Astrocyte (in vitro differentiated cells and primary cell): Measurements from ENCODE around the gene P4HB. TPM values are rescaled to one million over a fixed set of nuclear protein-coding genes. Genes with fewer than 3 reads are reported as not detected.

ENCODE experiments used
- DNase-seq: peaks from one replicate; pipeline ENCODE4 v3.0.0-alpha.2; 2010; ENCODE audit warnings: low read depth
- FAIRE-seq: peaks from 2 replicates; lab custom pipeline; 2011; peaks lifted over from hg19 to GRCh38; lab: Jason Lieb, UNC
- H2AFZ ChIP-seq: 2 replicates; pipeline ENCODE4 v1.6.0; 2012; ENCODE audit warnings: low read depth, low read length, inconsistent platforms
- H3K27ac ChIP-seq: 2 replicates; pipeline ENCODE4 v1.5.1; 2011; ENCODE audit warnings: low read depth, low read length, inconsistent platforms
- H3K27me3 ChIP-seq: 2 replicates; pipeline ENCODE4 v1.6.0; 2011; ENCODE audit warnings: low read length, inconsistent platforms; ENCODE audit not compliant: insufficient read depth
- H3K36me3 ChIP-seq: 2 replicates; pipeline ENCODE4 v1.5.1; 2011; ENCODE audit warnings: low read length, inconsistent platforms; ENCODE audit not compliant: insufficient read depth
- H3K4me1 ChIP-seq: 2 replicates; pipeline ENCODE4 v1.5.1; 2011; ENCODE audit warnings: low read length, inconsistent platforms; ENCODE audit not compliant: insufficient read depth
- H3K4me2 ChIP-seq: 2 replicates; pipeline ENCODE4 v1.6.0; 2012; ENCODE audit warnings: low read length, inconsistent platforms
- H3K4me3 ChIP-seq: 2 replicates; pipeline ENCODE4 v1.5.1; 2011; ENCODE audit warnings: low read depth, mild to moderate bottlenecking, low read length, inconsistent platforms; ENCODE audit not compliant: insufficient read depth
- H3K79me2 ChIP-seq: 2 replicates; pipeline ENCODE4 v1.6.0; 2012; ENCODE audit warnings: mild to moderate bottlenecking, low read length, inconsistent platforms; ENCODE audit not compliant: insufficient read depth
- H3K9ac ChIP-seq: 2 replicates; pipeline ENCODE4 v1.6.0; 2012; ENCODE audit warnings: mild to moderate bottlenecking, low read length, inconsistent platforms
- H3K9me3 ChIP-seq: 2 replicates; pipeline ENCODE4 v1.5.1; 2012; ENCODE audit warnings: low read depth, mild to moderate bottlenecking, low read length, inconsistent platforms; ENCODE audit not compliant: insufficient read depth
- H4K20me1 ChIP-seq: 2 replicates; pipeline ENCODE4 v1.6.0; 2012; ENCODE audit warnings: low read length, inconsistent platforms; ENCODE audit not compliant: insufficient read depth
- H3K27ac Mint-ChIP-seq: one replicate; pipeline ENCODE4 v1.8.0; 2021; ENCODE audit warnings: mild to moderate bottlenecking, mixed read lengths; ENCODE audit not compliant: unreplicated experiment
- H3K27me3 Mint-ChIP-seq: one replicate; pipeline ENCODE4 v1.8.0; 2021; ENCODE audit warnings: low read depth, mixed read lengths; ENCODE audit not compliant: unreplicated experiment
- H3K36me3 Mint-ChIP-seq: one replicate; pipeline ENCODE4 v1.8.0; 2021; ENCODE audit warnings: low read depth, mixed read lengths; ENCODE audit not compliant: unreplicated experiment
- H3K4me1 Mint-ChIP-seq: one replicate; pipeline ENCODE4 v1.8.0; 2021; ENCODE audit warnings: low read depth, mixed read lengths; ENCODE audit not compliant: unreplicated experiment
- H3K4me3 Mint-ChIP-seq: one replicate; pipeline ENCODE4 v1.8.0; 2021; ENCODE audit warnings: mild to moderate bottlenecking, moderate library complexity, mixed read lengths; ENCODE audit not compliant: unreplicated experiment
- H3K9me3 Mint-ChIP-seq: one replicate; pipeline ENCODE4 v1.8.0; 2021; ENCODE audit warnings: mild to moderate bottlenecking, mixed read lengths; ENCODE audit not compliant: unreplicated experiment
- EZH2 ChIP-seq: IDR thresholded peaks from 2 replicates; pipeline ENCODE4 v1.6.1; 2012; ENCODE audit warnings: mild to moderate bottlenecking, low read length, inconsistent platforms; ENCODE audit not compliant: insufficient read depth
- total RNA-seq: library from RNA; stranded (reverse); gene quantifications from 2 replicates; pipeline ENCODE4 v1.2.1, GENCODE V29; 2021
- TF ChIP-seq, protein P1 (sequence below): IDR thresholded peaks from 2 replicates; pipeline ENCODE4 v1.5.1; 2011; ENCODE audit warnings: low read depth, mild to moderate bottlenecking, inconsistent platforms, low read length, moderate library complexity; ENCODE audit not compliant: insufficient read depth

P4HB gene
- total RNA-seq, 1 donor from 2014 or later = 1,268 TPM

DNA sequence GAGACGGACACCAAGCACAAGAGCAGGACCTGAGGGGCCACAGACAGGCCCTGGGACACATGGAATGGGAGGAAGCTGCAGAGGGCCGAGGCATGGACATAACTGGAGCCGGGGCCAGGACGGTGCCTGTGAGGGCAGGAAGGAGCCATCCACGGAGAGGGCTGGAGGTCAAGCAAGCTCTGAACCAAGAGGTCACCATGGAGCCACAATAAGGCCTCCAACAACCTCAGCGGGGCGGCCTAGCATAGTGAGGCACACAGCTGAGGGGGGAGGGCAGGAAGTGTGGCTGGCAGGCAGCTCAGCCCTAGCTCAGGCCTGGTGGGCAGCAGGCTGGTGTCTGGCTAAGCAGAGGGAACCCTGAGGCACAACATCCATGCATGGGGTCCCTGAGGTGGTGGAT lies 31.7 kb downstream of the P4HB start:
- Histone ChIP-seq H3K27me3 (no peaks in the 10 kb centered on the region), H3K4me2 (no peak overlapping the region), H2AFZ (no peak overlapping the region), H3K9ac (no peak overlapping the region), H3K4me1 (peaks cover 13% of the 10 kb centered on the region), H3K36me3 (no peaks in the 10 kb centered on the region), H4K20me1 (peaks cover 57% of the 10 kb centered on the region), H3K4me3 (no peak overlapping the region), H3K27ac (no peak overlapping the region), H3K79me2 (peaks cover 66% of the 10 kb centered on the region), H3K9me3 (no peaks in the 10 kb centered on the region)
- peaks cover 9% of the 10 kb centered on the region for H3K4me1 Mint-ChIP-seq
- H3K36me3 Mint-ChIP-seq = no peaks in the 10 kb centered on the region
- peaks cover 3% of the 10 kb centered on the region for H3K27me3 Mint-ChIP-seq
- no peak for FAIRE-seq
- no peak overlapping the region for H3K4me3 Mint-ChIP-seq
- DNase-seq = no peak
- peaks cover 1% of the 10 kb centered on the region for H3K9me3 Mint-ChIP-seq
- TF ChIP-seq, protein P1, sequence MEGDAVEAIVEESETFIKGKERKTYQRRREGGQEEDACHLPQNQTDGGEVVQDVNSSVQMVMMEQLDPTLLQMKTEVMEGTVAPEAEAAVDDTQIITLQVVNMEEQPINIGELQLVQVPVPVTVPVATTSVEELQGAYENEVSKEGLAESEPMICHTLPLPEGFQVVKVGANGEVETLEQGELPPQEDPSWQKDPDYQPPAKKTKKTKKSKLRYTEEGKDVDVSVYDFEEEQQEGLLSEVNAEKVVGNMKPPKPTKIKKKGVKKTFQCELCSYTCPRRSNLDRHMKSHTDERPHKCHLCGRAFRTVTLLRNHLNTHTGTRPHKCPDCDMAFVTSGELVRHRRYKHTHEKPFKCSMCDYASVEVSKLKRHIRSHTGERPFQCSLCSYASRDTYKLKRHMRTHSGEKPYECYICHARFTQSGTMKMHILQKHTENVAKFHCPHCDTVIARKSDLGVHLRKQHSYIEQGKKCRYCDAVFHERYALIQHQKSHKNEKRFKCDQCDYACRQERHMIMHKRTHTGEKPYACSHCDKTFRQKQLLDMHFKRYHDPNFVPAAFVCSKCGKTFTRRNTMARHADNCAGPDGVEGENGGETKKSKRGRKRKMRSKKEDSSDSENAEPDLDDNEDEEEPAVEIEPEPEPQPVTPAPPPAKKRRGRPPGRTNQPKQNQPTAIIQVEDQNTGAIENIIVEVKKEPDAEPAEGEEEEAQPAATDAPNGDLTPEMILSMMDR = no peak
- no peak for TF ChIP-seq EZH2
- H3K27ac Mint-ChIP-seq = no peak overlapping the region

DNA sequence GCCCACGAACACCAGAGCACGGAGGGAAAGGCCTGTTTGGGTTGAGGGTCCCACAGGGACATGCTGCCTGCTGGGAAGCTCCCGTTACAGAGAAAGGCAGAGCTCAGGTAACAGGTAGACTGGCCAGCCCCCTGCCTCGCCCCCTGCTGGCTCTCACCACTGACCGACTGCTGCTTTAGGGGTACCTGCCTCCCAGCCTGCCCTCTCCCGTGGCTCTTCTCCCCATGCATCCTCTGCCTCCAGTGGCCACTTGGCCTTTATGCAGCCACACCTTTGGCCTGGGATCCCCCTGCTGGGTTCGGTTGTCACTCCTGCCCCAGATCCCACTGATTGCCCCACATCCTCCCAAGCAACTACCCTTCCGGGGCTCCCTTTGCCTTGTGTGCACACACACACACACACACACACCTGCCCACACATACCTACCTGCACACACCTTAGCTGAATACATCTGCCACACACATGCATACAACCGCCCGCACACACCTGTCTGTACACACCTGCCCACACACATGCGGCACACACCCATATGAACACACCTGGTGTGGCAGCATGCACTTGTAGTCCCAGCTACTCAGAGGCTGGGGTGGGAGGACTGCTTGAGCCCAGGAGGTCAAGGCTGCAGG lies 34.4 kb downstream of the P4HB start:
- H3K27me3 ChIP-seq = no peaks in the 10 kb centered on the region
- H4K20me1 ChIP-seq = peaks cover 48% of the 10 kb centered on the region
- no peak overlapping the region for H3K27ac Mint-ChIP-seq
- H3K36me3 Mint-ChIP-seq = no peaks in the 10 kb centered on the region
- H3K4me3 ChIP-seq = no peak overlapping the region
- H3K79me2 ChIP-seq = peaks cover 48% of the 10 kb centered on the region
- no peaks in the 10 kb centered on the region for H3K36me3 ChIP-seq
- no peaks in the 10 kb centered on the region for H3K4me1 ChIP-seq
- no peak overlapping the region for H3K4me2 ChIP-seq
- H3K27ac ChIP-seq = no peak overlapping the region
- H3K27me3 Mint-ChIP-seq = peaks cover 3% of the 10 kb centered on the region
- H3K9me3 ChIP-seq = no peaks in the 10 kb centered on the region
- H3K4me3 Mint-ChIP-seq = no peak overlapping the region
- H3K9ac ChIP-seq = no peak overlapping the region
- H2AFZ ChIP-seq = no peak overlapping the region
- no peak for TF ChIP-seq EZH2
- TF ChIP-seq, protein P1 = no peak
- no peak for DNase-seq
- H3K9me3 Mint-ChIP-seq = no peaks in the 10 kb centered on the region
- no peak for FAIRE-seq
- H3K4me1 Mint-ChIP-seq = peaks cover 6% of the 10 kb centered on the region

DNA sequence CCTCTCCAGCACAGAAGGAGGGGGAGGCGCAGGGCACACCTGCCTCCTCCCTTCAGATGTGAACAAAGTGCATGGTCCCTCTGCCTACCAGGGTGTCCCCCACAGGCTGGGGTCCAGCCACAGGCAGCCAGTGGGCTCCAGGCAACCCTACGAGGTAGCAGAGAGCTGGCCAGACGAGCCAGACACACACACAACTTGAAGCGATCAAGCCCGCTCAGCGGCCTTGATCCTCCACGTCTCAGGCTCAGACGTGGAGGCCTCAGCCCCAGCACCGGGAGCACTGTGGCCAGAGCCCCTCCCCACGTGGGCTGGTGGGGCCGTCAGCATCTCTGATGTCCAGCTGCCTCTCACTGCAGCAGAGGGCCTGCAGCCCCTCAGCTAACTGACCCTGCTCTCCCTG lies 35.7 kb downstream of the P4HB start:
- Mint-ChIP-seq H3K27me3 (peaks cover 3% of the 10 kb centered on the region), H3K4me3 (no peak overlapping the region), H3K27ac (no peak overlapping the region), H3K4me1 (peaks cover 4% of the 10 kb centered on the region), H3K9me3 (no peaks in the 10 kb centered on the region), H3K36me3 (no peaks in the 10 kb centered on the region)
- Histone ChIP-seq H3K4me3 (no peak overlapping the region), H3K79me2 (peaks cover 37% of the 10 kb centered on the region), H3K27me3 (no peaks in the 10 kb centered on the region), H3K4me1 (no peaks in the 10 kb centered on the region), H3K36me3 (no peaks in the 10 kb centered on the region), H4K20me1 (peaks cover 42% of the 10 kb centered on the region), H3K4me2 (no peak overlapping the region), H2AFZ (no peak overlapping the region), H3K27ac (no peak overlapping the region), H3K9ac (no peak overlapping the region), H3K9me3 (no peaks in the 10 kb centered on the region)
- no peak for DNase-seq
- TF ChIP-seq EZH2 = no peak
- TF ChIP-seq, protein P1 = no peak
- FAIRE-seq = no peak
